Activated effector memory CD4-positive, alpha-beta T cell treated with Interleukin-2 at 50 U/mL for 16 hours (primary cell): ENCODE data around the gene ITPKB.
"Not testable (repeated sequence)": the region's sequence is repeated elsewhere in the genome, so short reads cannot be mapped to it uniquely, and the experiment has no call there.

Experiments
- DNase-seq: peaks from one replicate; pipeline ENCODE4 v3.0.0-alpha.2; 2020

Gene ITPKB

GRCh38 chr1:226634166-226634588, 104.9 kb downstream of the ITPKB start:
- DNase-seq, result peak; percentile 66

- DNase-seq, result no peak
These were observed 105.4 kb downstream of the ITPKB start for GRCh38 chr1:226633541-226634165.

- DNase-seq, result no peak
These were observed 106.1 kb downstream of the ITPKB start for GRCh38 chr1:226632922-226633351.

- DNase-seq, result no peak
These were observed 106.8 kb downstream of the ITPKB start for GRCh38 chr1:226632169-226632879.

- no peak for DNase-seq
These were observed 107.7 kb downstream of the ITPKB start for GRCh38 chr1:226631229-226632000.

GRCh38 chr1:226630592-226630991, 108.5 kb downstream of the ITPKB start:
- no peak for DNase-seq

GRCh38 chr1:226629896-226630550, 109.1 kb downstream of the ITPKB start:
- no peak for DNase-seq

- DNase-seq, result no peak
These were observed 109.7 kb downstream of the ITPKB start for GRCh38 chr1:226629210-226629895.

- no peak for DNase-seq
These were observed 110.4 kb downstream of the ITPKB start for GRCh38 chr1:226628612-226629155.

GRCh38 chr1:226627924-226628611, 111.0 kb downstream of the ITPKB start:
- DNase-seq, result no peak

GRCh38 chr1:226627050-226627755, 111.9 kb downstream of the ITPKB start:
- no peak for DNase-seq

GRCh38 chr1:226626577-226626956, 112.5 kb downstream of the ITPKB start:
- DNase-seq, result peak; percentile 63

- no peak for DNase-seq
These were observed 113.1 kb downstream of the ITPKB start for GRCh38 chr1:226625832-226626576.

- DNase-seq, result no peak
These were observed 113.8 kb downstream of the ITPKB start for GRCh38 chr1:226625326-226625725.

GRCh38 chr1:226624526-226624925, 114.6 kb downstream of the ITPKB start:
- no peak for DNase-seq

- no peak for DNase-seq
These were observed 117.1 kb downstream of the ITPKB start for GRCh38 chr1:226622012-226622411.

GRCh38 chr1:226619031-226619430, 120.1 kb downstream of the ITPKB start:
- DNase-seq, result no peak

- no peak for DNase-seq
These were observed 120.7 kb downstream of the ITPKB start for GRCh38 chr1:226618380-226618779.

- not testable (repeated sequence) for DNase-seq
These were observed 121.4 kb downstream of the ITPKB start for GRCh38 chr1:226617719-226618118.

- no peak for DNase-seq
These were observed 122.0 kb downstream of the ITPKB start for GRCh38 chr1:226617109-226617508.
